CD4-positive, alpha-beta T cell (primary cell): ENCODE data around the gene ARHGEF19. TPM values are rescaled to one million over a fixed set of nuclear protein-coding genes. Genes with fewer than 3 reads are reported as not detected.

ENCODE experiments used
- ATAC-seq: fragments of 200-7000 bp; cut with Tn5 transposase; one replicate; pipeline ENCODE4 v1.10.0; 2022; ENCODE audit warnings: mild to moderate bottlenecking; ENCODE audit not compliant: poor library complexity
- CTCF ChIA-PET: fragments of 350-600 bp; sonication (Branson Sonifier 250); formaldehyde crosslinking; loops from one replicate; lab custom pipeline; 2021; ENCODE audit warnings: antibody characterized with exemption, inconsistent platforms; lab: Charles Lee
- POLR2A ChIA-PET: fragments of 350-600 bp; sonication (Branson Sonifier 250); formaldehyde crosslinking; loops from one replicate; lab custom pipeline; 2021; ENCODE audit warnings: antibody characterized with exemption, inconsistent platforms; lab: Charles Lee
- DNase-seq, 14 experiments: peaks; one replicate each; pipeline ENCODE4 v3.0.0-alpha.2; 2013 to 2020; ENCODE audit warnings: mixed read lengths in 2 of 14
- H3K27ac ChIP-seq, 2 donors: one replicate each; pipeline versions ENCODE4 v1.5.1 to v1.7.0; 2013; ENCODE audit warnings: low read length in 2 of 2, low read depth in 1 of 2, mild to moderate bottlenecking in 1 of 2
- H3K27me3 ChIP-seq, 2 experiments: 1 replicate in 1 of 2; 2 replicates in 1 of 2; pipeline versions ENCODE4 v1.6.1 to v1.7.0; 2013; ENCODE audit warnings: low read length in 2 of 2, control low read depth in 1 of 2, mild to moderate bottlenecking in 1 of 2, moderate library complexity in 1 of 2; ENCODE audit not compliant: insufficient read depth in 2 of 2, control insufficient read depth in 1 of 2
- H3K36me3 ChIP-seq: one replicate; pipeline ENCODE4 v1.6.1; 2013; ENCODE audit warnings: low read length, control low read depth; ENCODE audit not compliant: insufficient read depth
- H3K4me1 ChIP-seq: one replicate; pipeline ENCODE4 v1.6.1; 2013; ENCODE audit warnings: low read length, control low read depth; ENCODE audit not compliant: insufficient read depth
- H3K4me3 ChIP-seq: one replicate; pipeline ENCODE4 v1.5.1; 2013; ENCODE audit warnings: mild to moderate bottlenecking, low read length, moderate library complexity
- H3K9me3 ChIP-seq, 2 experiments: 1 replicate in 1 of 2; 2 replicates in 1 of 2; pipeline versions ENCODE4 v1.6.1 to v1.7.0; 2013; ENCODE audit warnings: low read length in 2 of 2, mild to moderate bottlenecking in 2 of 2, control low read depth in 1 of 2, moderate library complexity in 1 of 2; ENCODE audit not compliant: control insufficient read depth in 1 of 2, insufficient read depth in 1 of 2
- H3K27ac Mint-ChIP-seq: one replicate; pipeline ENCODE4 v1.8.0; 2020; ENCODE audit warnings: mixed read lengths
- H3K27me3 Mint-ChIP-seq: one replicate; pipeline ENCODE4 v1.8.0; 2021; ENCODE audit warnings: mixed read lengths
- H3K36me3 Mint-ChIP-seq: one replicate; pipeline ENCODE4 v1.8.0; 2021; ENCODE audit warnings: low read depth, mixed read lengths
- H3K4me1 Mint-ChIP-seq: one replicate; pipeline ENCODE4 v1.8.0; 2021; ENCODE audit warnings: low read depth, mixed read lengths
- H3K4me3 Mint-ChIP-seq: one replicate; pipeline ENCODE4 v1.8.0; 2020; ENCODE audit warnings: mild to moderate bottlenecking, mixed read lengths
- H3K9me3 Mint-ChIP-seq: one replicate; pipeline ENCODE4 v1.8.0; 2020; ENCODE audit warnings: mixed read lengths
- CTCF ChIP-seq: fragments of 200-600 bp; IDR thresholded peaks from one replicate; pipeline ENCODE4 v1.8.0; 2022; ENCODE audit warnings: antibody characterized with exemption, mild to moderate bottlenecking
- intact Hi-C, 2 experiments: fragments of 100-400 bp; cut with DNase I in 1 of 2; cut with micrococcal nuclease in 1 of 2; formaldehyde crosslinking; loops; one replicate each; pipeline versions ENCODE4 v1.15.1 to v1.9.0; 2023 to 2025; cut with DNase I, micrococcal nuclease
- total RNA-seq, 174 experiments: library from RNA in 2 of 174; stranded (reverse) in 2 of 174; gene quantifications; one replicate each; pipeline ENCODE4 v1.2.3 and lab custom pipeline; 2021 to 2026

Gene ARHGEF19
- total RNA-seq, 2 experiments from 2014 or later = 3.8 to 5.8 TPM

GRCh38 chr1:16248603-16249516, 36.4 kb upstream of the ARHGEF19 start:
- Histone ChIP-seq H3K4me1 (peaks cover 11% of the 10 kb centered on the region), H3K36me3 (peaks cover 56% of the 10 kb centered on the region), H3K4me3 (no peak overlapping the region), H3K27ac (peak overlapping the region in 1 of 2 donors; percentile 3), H3K27me3 (no peaks in the 10 kb centered on the region), H3K9me3 (no peaks in the 10 kb centered on the region)
- CTCF ChIA-PET = interaction anchor here (0.9 to 2.0 kb wide), 3 partner anchors 13 to 170 kb away, joined by 3 to 5 read pairs (median 4); no protein-coding TSS in a partner anchor
- DNase-seq = no peak
- Mint-ChIP-seq H3K36me3 (peaks cover 52% of the 10 kb centered on the region), H3K9me3 (no peaks in the 10 kb centered on the region), H3K27ac (peak overlapping the region; percentile 78), H3K4me3 (no peak overlapping the region), H3K27me3 (no peaks in the 10 kb centered on the region), H3K4me1 (peaks cover 27% of the 10 kb centered on the region)
- POLR2A ChIA-PET = interaction anchor here (1.1 kb wide), 1 partner anchor 12 kb away, joined by 3 read pairs; the partner anchor contains the start of gene CPLANE2
- intact Hi-C loops = no loop called here
- ATAC-seq = no peak
- no peak for TF ChIP-seq CTCF

GRCh38 chr1:16248007-16248436, 35.6 kb upstream of the ARHGEF19 start:
- Mint-ChIP-seq H3K9me3 (no peaks in the 10 kb centered on the region), H3K36me3 (peaks cover 44% of the 10 kb centered on the region), H3K4me1 (peaks cover 27% of the 10 kb centered on the region), H3K4me3 (no peak overlapping the region), H3K27me3 (no peaks in the 10 kb centered on the region), H3K27ac (no peak overlapping the region)
- H3K4me3 ChIP-seq = no peak overlapping the region
- ATAC-seq = no peak
- H3K36me3 ChIP-seq = peaks cover 49% of the 10 kb centered on the region
- intact Hi-C loops = no loop called here
- no peak for TF ChIP-seq CTCF
- H3K27ac ChIP-seq = no peak overlapping the region
- CTCF ChIA-PET = interaction anchor here (1.5 to 2.0 kb wide), 2 partner anchors 166 to 169 kb away, joined by 3 to 4 read pairs; no protein-coding TSS in a partner anchor
- no peaks in the 10 kb centered on the region for H3K27me3 ChIP-seq
- H3K9me3 ChIP-seq = no peaks in the 10 kb centered on the region
- POLR2A ChIA-PET = interaction anchor here (1.1 kb wide), 1 partner anchor 11 kb away, joined by 3 read pairs; the partner anchor contains the start of gene CPLANE2
- DNase-seq = no peak
- peaks cover 11% of the 10 kb centered on the region for H3K4me1 ChIP-seq

GRCh38 chr1:16247441-16247840, 35.0 kb upstream of the ARHGEF19 start:
- Mint-ChIP-seq H3K27me3 (no peaks in the 10 kb centered on the region), H3K4me3 (no peak overlapping the region), H3K4me1 (peaks cover 26% of the 10 kb centered on the region), H3K27ac (no peak overlapping the region), H3K36me3 (peaks cover 38% of the 10 kb centered on the region), H3K9me3 (no peaks in the 10 kb centered on the region)
- no peak overlapping the region for H3K27ac ChIP-seq
- DNase-seq (no peak), ATAC-seq (no peak)
- no peak overlapping the region for H3K4me3 ChIP-seq
- CTCF ChIA-PET = interaction anchor here (1.5 to 2.0 kb wide), 2 partner anchors 165 to 169 kb away, joined by 3 to 4 read pairs; no protein-coding TSS in a partner anchor
- H3K27me3 ChIP-seq = no peaks in the 10 kb centered on the region
- H3K9me3 ChIP-seq = no peaks in the 10 kb centered on the region
- H3K36me3 ChIP-seq = peaks cover 43% of the 10 kb centered on the region
- no peak for TF ChIP-seq CTCF
- intact Hi-C loops = no loop called here
- H3K4me1 ChIP-seq = peaks cover 11% of the 10 kb centered on the region
- POLR2A ChIA-PET = no interaction called here
